Left lobe of liver (tissue), 2 donors: Measurements from ENCODE around the gene PIM3. TPM values are rescaled to one million over a fixed set of nuclear protein-coding genes. Genes with fewer than 3 reads are reported as not detected.
"Not testable (repeated sequence)": the region's sequence is repeated elsewhere in the genome, so short reads cannot be mapped to it uniquely, and the experiment has no call there.

Experiments
- ATAC-seq: fragments of 200-7000 bp; cut with Tn5 transposase; one replicate; pipeline ENCODE4 v1.9.1; 2020; ENCODE audit warnings: mild to moderate bottlenecking, moderate library complexity
- DNase-seq: peaks from one replicate; pipeline ENCODE4 v3.0.0-alpha.2; 2020; ENCODE audit warnings: low spot score
- total RNA-seq: library from RNA; stranded (reverse); gene quantifications from one replicate; pipeline ENCODE4 v1.2.1, GENCODE V29; 2021
- donor health status: DM: no; HTN: no; CAD: no; lungs with moderate emphysema.
- donor health status: DM: no; HTN: yes; CAD: no.

The PIM3 gene
- total RNA-seq, 1 donor from 2014 or later = 36.8 TPM

GRCh38 chr22:49941507-49942316, 18.9 kb upstream of the PIM3 start:
- ATAC-seq (no peak), DNase-seq (no peak)

- no peak for DNase-seq
- ATAC-seq = no peak
These were observed 17.8 kb upstream of the PIM3 start for GRCh38 chr22:49942565-49943404.

GRCh38 chr22:49943405-49943765, 17.2 kb upstream of the PIM3 start:
- no peak for DNase-seq
- no peak for ATAC-seq

- ATAC-seq = no peak
- no peak for DNase-seq
These were observed 16.7 kb upstream of the PIM3 start for GRCh38 chr22:49943771-49944398.

GRCh38 chr22:49944399-49944891, 16.1 kb upstream of the PIM3 start:
- DNase-seq (no peak), ATAC-seq (no peak)

GRCh38 chr22:49945042-49945794, 15.4 kb upstream of the PIM3 start:
- ATAC-seq, DNase-seq: not testable (repeated sequence)

- DNase-seq (no peak), ATAC-seq (no peak)
These were observed 13.8 kb upstream of the PIM3 start for GRCh38 chr22:49946612-49947295.

- DNase-seq = no peak
- no peak for ATAC-seq
These were observed 13.3 kb upstream of the PIM3 start for GRCh38 chr22:49947296-49947622.

- DNase-seq (no peak), ATAC-seq (no peak)
These were observed 12.2 kb upstream of the PIM3 start for GRCh38 chr22:49948116-49948957.

- peak; percentile 75 for ATAC-seq
- peak; percentile 87 for DNase-seq
These were observed 11.3 kb upstream of the PIM3 start for GRCh38 chr22:49948958-49949913.

GRCh38 chr22:49949914-49950292, 10.7 kb upstream of the PIM3 start:
- ATAC-seq (no peak), DNase-seq (no peak)

GRCh38 chr22:49950396-49950994, 10.1 kb upstream of the PIM3 start:
- no peak for DNase-seq

GRCh38 chr22:49951000-49951677, 9.4 kb upstream of the PIM3 start:
- DNase-seq (no peak), ATAC-seq (no peak)

More at GRCh38 chr22:49950396-49950994, 10.1 kb upstream of the PIM3 start:
- no peak for ATAC-seq

GRCh38 chr22:49951678-49951985, 8.9 kb upstream of the PIM3 start:
- ATAC-seq (no peak), DNase-seq (no peak)

GRCh38 chr22:49951986-49952896, 8.3 kb upstream of the PIM3 start:
- no peak for ATAC-seq

GRCh38 chr22:49953027-49953679, 7.4 kb upstream of the PIM3 start:
- ATAC-seq (no peak), DNase-seq (no peak)

More at GRCh38 chr22:49951986-49952896, 8.3 kb upstream of the PIM3 start:
- DNase-seq = no peak
